Neuronal stem cell (in vitro differentiated cells): Measurements from ENCODE around the gene FSD1L.
A peak's percentile ranks its signal among the peaks of the same experiment; 100 is the strongest.

Experiments used
- DNase-seq: peaks from one replicate; pipeline ENCODE4 v3.0.0-alpha.2; 2013; ENCODE audit warnings: low spot score
- H2AFZ ChIP-seq: one replicate; pipeline ENCODE4 v1.6.1; 2013; ENCODE audit warnings: mild to moderate bottlenecking, low read length, inconsistent platforms
- H2AK5ac ChIP-seq: 2 replicates; pipeline ENCODE4 v1.6.1; 2013; ENCODE audit warnings: low read depth, mild to moderate bottlenecking, inconsistent platforms, low read length, moderate library complexity, mixed read lengths
- H2BK120ac ChIP-seq: 2 replicates; pipeline ENCODE4 v1.6.1; 2013; ENCODE audit warnings: low read depth, mild to moderate bottlenecking, inconsistent platforms, low read length, moderate library complexity, mixed read lengths
- H2BK12ac ChIP-seq: one replicate; pipeline ENCODE4 v1.6.1; 2013; ENCODE audit warnings: low read length, inconsistent platforms
- H2BK15ac ChIP-seq: 2 replicates; pipeline ENCODE4 v1.6.1; 2013; ENCODE audit warnings: mild to moderate bottlenecking, low read length, inconsistent platforms, mixed read lengths
- H2BK5ac ChIP-seq: one replicate; pipeline ENCODE4 v1.6.1; 2013; ENCODE audit warnings: inconsistent platforms, mild to moderate bottlenecking, low read length, moderate library complexity
- H3K14ac ChIP-seq: one replicate; pipeline ENCODE4 v1.6.1; 2013; ENCODE audit warnings: low read length, inconsistent platforms
- H3K18ac ChIP-seq: 2 replicates; pipeline ENCODE4 v1.6.1; 2013; ENCODE audit warnings: low read length, inconsistent platforms
- H3K23ac ChIP-seq: 2 replicates; pipeline ENCODE4 v1.6.1; 2013; ENCODE audit warnings: low read depth, mild to moderate bottlenecking, mixed read lengths, low read length, inconsistent platforms; ENCODE audit not compliant: poor library complexity
- H3K27ac ChIP-seq: replicated peaks from 3 replicates; pipeline ENCODE4 v1.5.1; 2013; ENCODE audit warnings: low read length, inconsistent platforms
- H3K27me3 ChIP-seq, 3 experiments: 2 replicates each; pipeline ENCODE4 v1.6.1; 2013; ENCODE audit warnings: low read length in 3 of 3, mild to moderate bottlenecking in 2 of 3, inconsistent platforms in 1 of 3, low read depth in 1 of 3, mixed read lengths in 1 of 3, moderate library complexity in 1 of 3; ENCODE audit not compliant: control insufficient read depth in 3 of 3, insufficient read depth in 3 of 3
- H3K36me3 ChIP-seq, 2 donors: replicated peaks in 1 of 2; 2 replicates each; pipeline ENCODE4 v1.6.1; 2013; ENCODE audit warnings: low read length in 2 of 2; ENCODE audit not compliant: control insufficient read depth in 2 of 2, insufficient read depth in 2 of 2
- H3K4ac ChIP-seq: 2 replicates; pipeline ENCODE4 v1.6.1; 2013; ENCODE audit warnings: inconsistent platforms, mild to moderate bottlenecking, low read length, moderate library complexity
- H3K4me1 ChIP-seq, 2 donors: 1 replicate in 1 of 2; 2 replicates in 1 of 2; pipeline ENCODE4 v1.6.1; 2013; ENCODE audit warnings: low read length in 2 of 2, low read depth in 1 of 2; ENCODE audit not compliant: control insufficient read depth in 2 of 2, insufficient read depth in 1 of 2
- H3K4me2 ChIP-seq: one replicate; pipeline ENCODE4 v1.6.1; 2013; ENCODE audit warnings: mild to moderate bottlenecking, low read length, inconsistent platforms; ENCODE audit not compliant: insufficient read depth, poor library complexity, severe bottlenecking
- H3K4me3 ChIP-seq, 2 donors: 2 replicates each; pipeline ENCODE4 v1.5.1; 2013; ENCODE audit warnings: low read length in 2 of 2, mild to moderate bottlenecking in 2 of 2, inconsistent platforms in 1 of 2, moderate library complexity in 1 of 2
- H3K79me1 ChIP-seq: one replicate; pipeline ENCODE4 v1.6.1; 2013; ENCODE audit warnings: low read depth, mild to moderate bottlenecking, inconsistent platforms, low read length, moderate library complexity
- H3K9ac ChIP-seq: one replicate; pipeline ENCODE4 v1.6.1; 2013; ENCODE audit warnings: mild to moderate bottlenecking, low read depth, low read length, inconsistent platforms; ENCODE audit not compliant: poor library complexity
- H3K9me3 ChIP-seq, 2 donors: replicated peaks in 1 of 2; 2 replicates each; pipeline versions ENCODE3 to v1.6.1; 2013; ENCODE audit warnings: low read length in 2 of 2, mild to moderate bottlenecking in 2 of 2, inconsistent platforms in 1 of 2, low read depth in 1 of 2, mixed read lengths in 1 of 2, moderate library complexity in 1 of 2; ENCODE audit not compliant: control insufficient read depth in 2 of 2, insufficient read depth in 1 of 2
- H4K8ac ChIP-seq: one replicate; pipeline ENCODE4 v1.6.1; 2013; ENCODE audit warnings: low read depth, mild to moderate bottlenecking, inconsistent platforms, low read length, moderate library complexity
- H4K91ac ChIP-seq: one replicate; pipeline ENCODE4 v1.6.1; 2013; ENCODE audit warnings: low read length, low read depth, mild to moderate bottlenecking, inconsistent platforms; ENCODE audit not compliant: poor library complexity
- WGBS, 2 donors: extraction: QIAGEN DNeasy Blood & Tissue Kit; methylation state at CpG; one replicate each; pipeline ENCODE4 v1.1.7; 2013; ENCODE audit warnings: missing lambda C conversion rate in 2 of 2, mixed read lengths in 1 of 2; ENCODE audit not compliant: insufficient read length in 2 of 2, insufficient replicate concordance in 1 of 2; ENCODE audit errors: extremely low coverage in 2 of 2; 5-methylcytosine and 5-hydroxymethylcytosine counted together

The FSD1L gene

DNA sequence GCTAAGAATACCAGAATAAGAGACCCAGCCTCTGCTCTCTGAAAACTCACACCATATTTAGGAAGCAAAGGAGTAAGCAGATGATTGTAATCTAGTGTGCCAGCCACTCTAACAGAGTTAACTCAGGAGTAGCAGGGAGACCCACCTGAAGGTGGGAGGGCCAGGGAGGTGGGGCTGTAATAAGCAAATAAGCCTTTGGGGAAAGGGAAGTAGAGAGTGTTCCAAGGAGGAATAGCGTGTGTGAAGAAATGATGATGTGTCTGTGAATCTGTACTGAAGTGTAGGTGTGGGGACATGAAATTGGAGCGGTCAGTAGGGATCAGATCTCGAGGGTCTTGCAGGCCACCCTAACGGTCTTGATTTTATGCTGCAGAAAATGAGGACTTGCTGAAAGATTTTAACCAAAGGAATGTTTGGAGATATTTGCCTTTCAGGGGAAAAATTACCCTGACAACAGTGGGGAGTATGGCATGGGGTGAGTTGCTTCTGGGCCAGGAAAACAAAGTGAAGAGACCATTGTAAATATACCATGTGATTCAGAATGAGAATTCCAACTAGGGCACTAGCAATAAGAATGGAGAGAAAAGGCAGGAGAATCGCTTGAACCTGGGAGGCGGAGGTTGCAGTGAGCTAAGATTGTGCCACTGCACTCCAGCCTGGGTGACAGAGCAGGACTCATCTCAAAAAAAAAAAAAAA lies 44.1 kb upstream of the FSD1L start:
- Histone ChIP-seq H2BK12ac (no peak overlapping the region), H4K8ac (no peak overlapping the region), H4K91ac (no peak overlapping the region), H3K27me3 (no peaks in the 10 kb centered on the region), H3K4me2 (no peak overlapping the region), H2AK5ac (no peak overlapping the region), H3K79me1 (no peaks in the 10 kb centered on the region), H2BK15ac (no peak overlapping the region), H3K4ac (no peak overlapping the region), H3K18ac (no peak overlapping the region), H3K23ac (no peak overlapping the region), H3K14ac (no peak overlapping the region), H3K27ac (no peak overlapping the region), H3K9ac (no peak overlapping the region), H3K4me3 (no peak overlapping the region), H3K4me1 (peaks cover 4 to 7% of the 10 kb centered on the region in 2 donors), H2BK120ac (no peak overlapping the region), H2BK5ac (no peak overlapping the region), H3K9me3 (peaks cover 0 to 5% of the 10 kb centered on the region in 2 donors), H3K36me3 (no peaks in the 10 kb centered on the region), H2AFZ (peak overlapping the region; percentile 12)
- WGBS, 2 donors = no CpG with 5 or more reads among the region's 6 CpGs
- DNase-seq = no peak

DNA sequence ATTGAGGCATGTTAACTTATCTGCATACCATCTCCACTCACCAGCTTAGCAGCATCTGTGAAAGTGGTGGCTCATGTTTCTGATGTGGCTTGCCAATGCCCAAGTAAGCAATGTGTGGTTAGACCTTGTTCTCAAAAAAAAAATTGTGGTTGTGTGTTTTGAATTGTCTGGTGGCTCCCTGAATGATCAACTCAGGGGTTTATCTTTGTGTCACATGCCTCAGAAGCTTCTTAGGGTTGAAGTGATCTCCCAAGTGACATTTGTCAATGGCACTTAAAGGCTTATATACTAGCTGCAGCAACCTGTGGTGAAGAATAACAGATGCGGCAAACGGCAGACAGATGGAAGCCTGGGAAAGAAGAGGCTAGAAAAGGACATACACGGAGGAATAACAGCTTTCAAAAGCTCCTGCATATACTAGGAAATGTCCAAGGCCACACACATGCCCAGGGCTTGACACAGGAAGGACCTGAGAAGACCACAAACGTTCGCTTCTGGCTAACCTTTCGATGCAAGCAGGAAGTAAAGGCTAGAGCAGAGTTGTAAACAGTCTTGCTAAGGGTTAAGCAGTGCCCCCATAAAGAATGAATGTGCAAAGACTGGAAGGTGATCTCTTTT lies 42.2 kb upstream of the FSD1L start:
- Histone ChIP-seq H3K9ac (no peak overlapping the region), H3K4me1 (peaks cover 4 to 7% of the 10 kb centered on the region in 2 donors), H4K8ac (no peak overlapping the region), H3K79me1 (no peaks in the 10 kb centered on the region), H3K4ac (no peak overlapping the region), H3K23ac (no peak overlapping the region), H2BK12ac (no peak overlapping the region), H3K27me3 (no peaks in the 10 kb centered on the region), H3K9me3 (peaks cover 0 to 5% of the 10 kb centered on the region in 2 donors), H3K14ac (no peak overlapping the region), H2BK15ac (no peak overlapping the region), H3K4me3 (no peak overlapping the region), H2AK5ac (no peak overlapping the region), H2BK120ac (no peak overlapping the region), H2BK5ac (no peak overlapping the region), H2AFZ (no peak overlapping the region), H3K18ac (no peak overlapping the region), H3K4me2 (no peak overlapping the region), H3K27ac (no peak overlapping the region), H3K36me3 (no peaks in the 10 kb centered on the region), H4K91ac (no peak overlapping the region)
- no CpG with 5 or more reads among the region's 6 CpGs for WGBS, 2 donors
- no peak for DNase-seq

DNA sequence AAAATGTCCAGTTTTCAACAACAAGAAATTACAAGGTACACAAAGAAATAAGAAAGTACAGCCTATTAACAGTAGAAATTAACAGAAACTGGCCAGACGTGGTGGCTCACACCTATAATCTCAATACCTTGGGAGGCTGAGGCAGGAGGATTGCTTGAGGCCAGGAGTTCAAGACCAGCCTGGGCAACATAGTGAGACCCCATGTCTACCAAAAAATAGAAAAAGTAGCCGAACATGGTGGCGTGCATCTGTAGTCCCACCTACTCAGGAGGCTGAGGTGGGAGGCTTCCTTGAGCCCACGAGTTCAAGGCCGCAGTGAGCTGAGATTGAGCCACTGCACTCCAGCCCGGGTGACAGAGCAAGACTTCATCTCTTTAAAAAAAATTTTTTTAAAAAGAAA lies 41.5 kb upstream of the FSD1L start:
- Histone ChIP-seq H4K8ac (no peak overlapping the region), H3K4me2 (no peak overlapping the region), H3K4ac (no peak overlapping the region), H4K91ac (no peak overlapping the region), H3K36me3 (no peaks in the 10 kb centered on the region), H3K27me3 (no peaks in the 10 kb centered on the region), H3K79me1 (no peaks in the 10 kb centered on the region), H3K9me3 (peaks cover 2 to 5% of the 10 kb centered on the region in 2 donors), H3K23ac (no peak overlapping the region), H3K27ac (no peak overlapping the region), H3K4me1 (peaks cover 4 to 7% of the 10 kb centered on the region in 2 donors), H2BK120ac (no peak overlapping the region), H3K9ac (no peak overlapping the region), H3K4me3 (no peak overlapping the region), H2AFZ (no peak overlapping the region), H2BK5ac (no peak overlapping the region), H2AK5ac (no peak overlapping the region), H3K14ac (no peak overlapping the region), H2BK12ac (no peak overlapping the region), H3K18ac (no peak overlapping the region), H2BK15ac (no peak overlapping the region)
- no CpG with 5 or more reads among the region's 6 CpGs for WGBS, 2 donors
- no peak for DNase-seq

DNA sequence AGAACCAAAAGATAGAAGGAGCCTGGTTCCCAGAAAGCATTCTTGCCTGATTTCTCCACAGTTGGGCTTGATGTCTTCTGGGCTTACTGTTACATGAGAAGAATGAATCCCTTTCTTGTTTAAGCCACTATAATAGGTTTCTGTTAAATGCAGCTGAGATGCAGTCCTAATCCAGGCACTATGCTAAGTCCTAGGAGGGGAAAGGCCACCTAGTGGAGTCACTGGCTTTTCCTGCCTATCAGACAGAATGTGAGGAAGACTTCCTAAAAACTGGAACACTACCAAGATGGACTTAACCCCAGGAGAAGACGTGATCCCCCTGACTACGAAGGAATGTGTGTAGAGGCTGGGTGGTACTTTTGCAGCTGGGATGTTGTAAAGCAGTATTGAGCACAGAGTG lies 34.3 kb upstream of the FSD1L start:
- WGBS, 2 donors = no CpG with 5 or more reads among the region's 2 CpGs
- peak overlapping the region; percentile 60 for H2AFZ ChIP-seq
- no peak overlapping the region for H3K27ac ChIP-seq
- no peak overlapping the region for H4K8ac ChIP-seq
- peaks cover 3% of the 10 kb centered on the region in 2 donors for H3K4me1 ChIP-seq
- no peak overlapping the region for H2BK15ac ChIP-seq
- H3K4ac ChIP-seq = no peak overlapping the region
- H2BK5ac ChIP-seq = no peak overlapping the region
- H3K36me3 ChIP-seq = no peaks in the 10 kb centered on the region
- H2AK5ac ChIP-seq = no peak overlapping the region
- H3K18ac ChIP-seq = no peak overlapping the region
- no peak overlapping the region for H3K9ac ChIP-seq
- no peaks in the 10 kb centered on the region for H3K27me3 ChIP-seq
- no peak overlapping the region for H3K4me3 ChIP-seq
- no peak overlapping the region for H3K4me2 ChIP-seq
- H2BK120ac ChIP-seq = no peak overlapping the region
- H3K23ac ChIP-seq = no peak overlapping the region
- peaks cover 0 to 2% of the 10 kb centered on the region in 2 donors for H3K9me3 ChIP-seq
- H2BK12ac ChIP-seq = no peak overlapping the region
- no peak overlapping the region for H3K14ac ChIP-seq
- no peak for DNase-seq
- H3K79me1 ChIP-seq = no peaks in the 10 kb centered on the region
- no peak overlapping the region for H4K91ac ChIP-seq
